Liver (tissue), 9 donors: ENCODE data around the gene RNU6-1. TPM values are rescaled to one million over a fixed set of nuclear protein-coding genes. Genes with fewer than 3 reads are reported as not detected.

Source experiments
- DNase-seq: peaks from one replicate; pipeline ENCODE4 v3.0.0-alpha.2; 2017; ENCODE audit warnings: low spot score
- H3K27ac ChIP-seq, 2 donors: one replicate each; pipeline ENCODE4 v1.7.0; 2013; ENCODE audit warnings: inconsistent platforms in 2 of 2, low read length in 2 of 2, control low read depth in 1 of 2, low read depth in 1 of 2, mild to moderate bottlenecking in 1 of 2
- H3K27me3 ChIP-seq, 4 donors: one replicate each; pipeline versions ENCODE4 v1.6.1 to v1.7.0; 2013; ENCODE audit warnings: low read length in 3 of 4, inconsistent platforms in 1 of 4, mild to moderate bottlenecking in 1 of 4, moderate library complexity in 1 of 4; ENCODE audit not compliant: control insufficient read depth in 4 of 4, insufficient read depth in 4 of 4
- H3K36me3 ChIP-seq, 4 donors: one replicate each; pipeline versions ENCODE4 v1.6.1 to v1.7.0; 2013; ENCODE audit warnings: low read length in 3 of 4, mild to moderate bottlenecking in 3 of 4, low read depth in 1 of 4, moderate library complexity in 1 of 4; ENCODE audit not compliant: control insufficient read depth in 4 of 4, insufficient read depth in 3 of 4
- H3K4me1 ChIP-seq, 4 donors: one replicate each; pipeline versions ENCODE4 v1.6.1 to v1.7.0; 2013; ENCODE audit warnings: low read length in 3 of 4, mild to moderate bottlenecking in 3 of 4, moderate library complexity in 1 of 4; ENCODE audit not compliant: control insufficient read depth in 4 of 4, insufficient read depth in 4 of 4
- H3K4me3 ChIP-seq, 3 donors: one replicate each; pipeline versions ENCODE4 v1.6.1 to v1.7.0; 2013; ENCODE audit warnings: low read length in 3 of 3, control low read depth in 1 of 3, low read depth in 1 of 3, mild to moderate bottlenecking in 1 of 3
- H3K9ac ChIP-seq, 2 donors: one replicate each; pipeline ENCODE4 v1.7.0; 2013; ENCODE audit warnings: low read length in 2 of 2, mild to moderate bottlenecking in 2 of 2, moderate library complexity in 2 of 2, control low read depth in 1 of 2, low read depth in 1 of 2
- H3K9me3 ChIP-seq, 4 donors: one replicate each; pipeline versions ENCODE4 v1.6.1 to v1.7.0; 2013; ENCODE audit warnings: low read length in 3 of 4; ENCODE audit not compliant: control insufficient read depth in 4 of 4
- CTCF ChIP-seq: fragments of 150-350 bp; IDR thresholded peaks from 2 replicates; pipeline ENCODE4 v1.5.1; 2017; ENCODE audit warnings: improper control_type of control experiment, low read depth, low read length; ENCODE audit not compliant: missing input control
- EGR1 ChIP-seq, 2 donors: IDR thresholded peaks; 2 replicates each; pipeline ENCODE4 v1.6.1; 2016 to 2018; ENCODE audit warnings: antibody characterized with exemption in 2 of 2, low read depth in 2 of 2
- FOXA1 ChIP-seq: IDR thresholded peaks from 2 replicates; pipeline ENCODE4 v1.6.1; 2016; ENCODE audit warnings: antibody characterized with exemption
- FOXA2 ChIP-seq: IDR thresholded peaks from 2 replicates; pipeline ENCODE4 v1.6.1; 2016; ENCODE audit warnings: antibody characterized with exemption
- HNF4G ChIP-seq: IDR thresholded peaks from 2 replicates; pipeline ENCODE4 v1.6.1; 2016; ENCODE audit warnings: antibody characterized with exemption
- JUND ChIP-seq, 2 donors: IDR thresholded peaks; 2 replicates each; pipeline ENCODE4 v1.6.1; 2016; ENCODE audit warnings: antibody characterized with exemption in 2 of 2
- NR2F2 ChIP-seq: IDR thresholded peaks from 2 replicates; pipeline ENCODE4 v1.6.1; 2016; ENCODE audit warnings: antibody characterized with exemption
- REST ChIP-seq: IDR thresholded peaks from 2 replicates; pipeline ENCODE4 v1.6.1; 2016; ENCODE audit warnings: antibody characterized with exemption, mild to moderate bottlenecking
- SP1 ChIP-seq: IDR thresholded peaks from 2 replicates; pipeline ENCODE4 v1.6.1; 2018; ENCODE audit warnings: antibody characterized with exemption, mild to moderate bottlenecking
- WGBS: extraction: QIAGEN DNeasy Blood & Tissue Kit; methylation state at CpG from one replicate; pipeline ENCODE4 v1.1.7; 2013; 5-methylcytosine and 5-hydroxymethylcytosine counted together
- polyA plus RNA-seq, 2 donors: library from polyadenylated mRNA; stranded (reverse) in 1 of 2; unstranded in 1 of 2; fragments of 200-250 nt in 1 of 2; fragments of >200 nt in 1 of 2; fragmentation: Nextera tagmentation in 1 of 2; extraction: Ambion mirVana in 1 of 2; gene quantifications; one replicate each; pipeline versions ENCODE4 v1.2.1 to v1.2.3, GENCODE V29; 2013 to 2015
- total RNA-seq, 2 donors: library from RNA; depleted of rRNA; stranded (reverse); fragments of >200 nt; gene quantifications; one replicate each; pipeline ENCODE4 v1.2.3, GENCODE V29; 2014
- TF ChIP-seq, protein P1 (sequence below): IDR thresholded peaks from 2 replicates; pipeline ENCODE4 v1.6.1; 2016; ENCODE audit warnings: antibody characterized with exemption
- donor health status: healthy.
- donor health status: healthy.
- donor health status: healthy.
- donor health status: healthy.
- donor health status: healthy.

RNU6-1 gene
- total and polyA plus RNA-seq, 4 donors = not detected

GRCh38 chr15:67849538-67849937, 9.7 kb upstream of the RNU6-1 start:
- TF ChIP-seq REST (no peak), SP1 (no peak), JUND (IDR thresholded peaks at IDR 0.05) (no peak)
- no peak overlapping the region for H3K9ac ChIP-seq
- WGBS = 99% methylated on average over 1 of the region's 1 CpG
- no peaks in the 10 kb centered on the region for H3K4me1 ChIP-seq
- H3K9me3 ChIP-seq = no peaks in the 10 kb centered on the region
- no peak overlapping the region for H3K27ac ChIP-seq
- no peaks in the 10 kb centered on the region for H3K36me3 ChIP-seq
- no peak overlapping the region for H3K4me3 ChIP-seq
- H3K27me3 ChIP-seq = no peaks in the 10 kb centered on the region
- DNase-seq = no peak

DNA sequence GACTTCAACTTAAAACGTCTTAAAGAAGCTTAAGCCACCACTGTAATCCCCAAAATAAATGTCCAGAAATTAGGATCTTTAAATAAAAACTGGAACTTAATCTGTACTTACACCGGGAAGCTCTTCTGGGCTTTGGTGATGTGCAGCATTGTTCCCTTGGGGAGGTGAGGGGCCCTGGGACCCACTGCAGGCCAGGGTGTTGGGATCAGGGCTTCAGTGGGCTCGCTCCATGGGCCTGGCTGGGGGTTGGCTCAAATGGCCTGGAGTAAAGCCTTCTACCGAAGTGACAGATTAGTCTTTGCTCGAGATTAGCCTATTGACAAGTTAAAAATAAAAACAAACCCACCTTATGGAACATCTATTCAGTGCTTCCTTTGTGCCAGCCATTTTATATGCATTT, 6.1 kb upstream of the RNU6-1 start:
- H3K36me3 ChIP-seq = no peaks in the 10 kb centered on the region
- H3K4me3 ChIP-seq = no peak overlapping the region
- WGBS = 89% methylated on average over 5 of the region's 5 CpGs
- H3K27ac ChIP-seq = no peak overlapping the region
- H3K27me3 ChIP-seq = no peaks in the 10 kb centered on the region
- TF ChIP-seq FOXA1 = no peak
- no peak for TF ChIP-seq EGR1 (IDR thresholded peaks at IDR 0.05; ENCODE audit: low read depth in 2 of 2)
- TF ChIP-seq FOXA2 = no peak
- no peak for TF ChIP-seq HNF4G
- TF ChIP-seq CTCF = no peak
- no peak for TF ChIP-seq SP1
- no peaks in the 10 kb centered on the region for H3K9me3 ChIP-seq
- H3K4me1 ChIP-seq = peaks cover 0 to 7% (median 3%) of the 10 kb centered on the region in 4 donors
- no peak for DNase-seq
- no peak overlapping the region for H3K9ac ChIP-seq

GRCh38 chr15:67843571-67844387, 3.9 kb upstream of the RNU6-1 start:
- no peak for DNase-seq
- TF ChIP-seq, protein P1, sequence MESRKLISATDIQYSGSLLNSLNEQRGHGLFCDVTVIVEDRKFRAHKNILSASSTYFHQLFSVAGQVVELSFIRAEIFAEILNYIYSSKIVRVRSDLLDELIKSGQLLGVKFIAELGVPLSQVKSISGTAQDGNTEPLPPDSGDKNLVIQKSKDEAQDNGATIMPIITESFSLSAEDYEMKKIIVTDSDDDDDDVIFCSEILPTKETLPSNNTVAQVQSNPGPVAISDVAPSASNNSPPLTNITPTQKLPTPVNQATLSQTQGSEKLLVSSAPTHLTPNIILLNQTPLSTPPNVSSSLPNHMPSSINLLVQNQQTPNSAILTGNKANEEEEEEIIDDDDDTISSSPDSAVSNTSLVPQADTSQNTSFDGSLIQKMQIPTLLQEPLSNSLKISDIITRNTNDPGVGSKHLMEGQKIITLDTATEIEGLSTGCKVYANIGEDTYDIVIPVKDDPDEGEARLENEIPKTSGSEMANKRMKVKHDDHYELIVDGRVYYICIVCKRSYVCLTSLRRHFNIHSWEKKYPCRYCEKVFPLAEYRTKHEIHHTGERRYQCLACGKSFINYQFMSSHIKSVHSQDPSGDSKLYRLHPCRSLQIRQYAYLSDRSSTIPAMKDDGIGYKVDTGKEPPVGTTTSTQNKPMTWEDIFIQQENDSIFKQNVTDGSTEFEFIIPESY = no peak
- TF ChIP-seq REST = no peak
- no peak for TF ChIP-seq JUND (IDR thresholded peaks at IDR 0.05)
- TF ChIP-seq NR2F2 = peak; percentile 57
- H3K4me1 ChIP-seq = peaks cover 1 to 18% (median 10%) of the 10 kb centered on the region in 4 donors
- no peak overlapping the region for H3K9ac ChIP-seq
- H3K36me3 ChIP-seq = no peaks in the 10 kb centered on the region
- no peaks in the 10 kb centered on the region for H3K9me3 ChIP-seq
- no peaks in the 10 kb centered on the region for H3K27me3 ChIP-seq
- H3K27ac ChIP-seq = no peak overlapping the region
- WGBS = 81% methylated on average over 7 of the region's 7 CpGs
- no peak overlapping the region for H3K4me3 ChIP-seq
